Duodenal mucosa (tissue), 2 donors: ENCODE data around the gene SCP2.

Experiments used
- H3K27ac ChIP-seq: one replicate; pipeline ENCODE4 v1.7.0; 2013; ENCODE audit warnings: low read depth, low read length
- H3K27me3 ChIP-seq, 2 donors: one replicate each; pipeline ENCODE4 v1.7.0; 2013; ENCODE audit warnings: low read length in 2 of 2, control low read depth in 1 of 2; ENCODE audit not compliant: insufficient read depth in 2 of 2, control insufficient read depth in 1 of 2
- H3K36me3 ChIP-seq, 2 donors: one replicate each; pipeline ENCODE4 v1.7.0; 2013; ENCODE audit warnings: low read length in 2 of 2, control low read depth in 1 of 2; ENCODE audit not compliant: insufficient read depth in 2 of 2, control insufficient read depth in 1 of 2
- H3K4me1 ChIP-seq, 2 donors: one replicate each; pipeline ENCODE4 v1.7.0; 2013; ENCODE audit warnings: low read length in 2 of 2, control low read depth in 1 of 2; ENCODE audit not compliant: insufficient read depth in 2 of 2, control insufficient read depth in 1 of 2
- H3K4me3 ChIP-seq, 2 donors: one replicate each; pipeline ENCODE4 v1.7.0; 2013; ENCODE audit warnings: low read length in 2 of 2, low read depth in 1 of 2
- H3K9ac ChIP-seq, 2 donors: one replicate each; pipeline ENCODE4 v1.7.0; 2013; ENCODE audit warnings: low read length in 2 of 2, low read depth in 1 of 2
- H3K9me3 ChIP-seq, 2 donors: one replicate each; pipeline ENCODE4 v1.7.0; 2013; ENCODE audit warnings: low read length in 2 of 2, control low read depth in 1 of 2; ENCODE audit not compliant: control insufficient read depth in 1 of 2

The SCP2 gene

DNA sequence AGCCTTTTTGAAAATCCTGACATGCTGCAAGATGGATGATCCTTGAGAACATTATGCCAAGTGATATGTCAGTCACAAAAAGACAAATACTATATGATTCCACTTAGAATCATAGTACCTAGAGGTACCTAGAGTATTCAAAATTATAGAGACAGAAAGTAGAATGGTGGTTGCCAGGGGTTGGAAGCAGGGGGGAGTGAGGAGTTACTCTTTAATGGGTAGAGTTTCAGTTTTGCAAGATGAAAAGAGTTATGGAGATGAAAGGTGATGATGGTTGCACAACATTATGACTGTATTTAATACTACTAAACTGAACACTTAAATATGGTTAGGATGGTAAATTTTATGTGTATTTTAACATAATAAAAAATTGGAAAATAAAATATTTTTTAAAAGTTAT, 97.0 kb downstream of the SCP2 start:
- no peak overlapping the region for H3K27ac ChIP-seq
- no peaks in the 10 kb centered on the region for H3K9me3 ChIP-seq

GRCh38 chr1:53025034-53025768, 98.1 kb downstream of the SCP2 start:
- Histone ChIP-seq H3K4me1 (peaks cover 0 to 9% of the 10 kb centered on the region in 2 donors), H3K9ac (no peak overlapping the region), H3K36me3 (peaks cover 0 to 21% of the 10 kb centered on the region in 2 donors), H3K27me3 (no peaks in the 10 kb centered on the region), H3K9me3 (no peaks in the 10 kb centered on the region), H3K27ac (no peak overlapping the region), H3K4me3 (no peak overlapping the region)

More for the DNA sequence above, 97.0 kb downstream of the SCP2 start:
- no peak overlapping the region for H3K9ac ChIP-seq
- H3K4me1 ChIP-seq = peaks cover 0 to 9% of the 10 kb centered on the region in 2 donors
- no peaks in the 10 kb centered on the region for H3K27me3 ChIP-seq
- H3K36me3 ChIP-seq = peaks cover 0 to 12% of the 10 kb centered on the region in 2 donors
- no peak overlapping the region for H3K4me3 ChIP-seq

DNA sequence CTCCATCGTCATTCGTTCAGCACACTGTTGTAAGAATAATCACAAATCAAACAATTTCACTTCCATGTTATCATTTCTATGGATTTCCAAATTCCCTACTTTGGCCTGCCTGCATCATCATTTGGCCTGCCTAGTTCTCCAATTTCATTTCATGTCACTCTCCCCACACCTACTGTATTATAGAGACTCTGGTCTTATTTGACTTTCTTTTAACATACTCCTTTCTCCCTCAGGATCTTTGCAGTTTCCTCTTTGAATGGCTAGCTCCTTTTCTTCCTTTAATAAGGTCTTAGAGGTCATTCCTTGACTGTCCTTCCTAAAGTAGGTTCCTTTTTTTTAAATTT, 98.7 kb downstream of the SCP2 start:
- H3K4me3 ChIP-seq = no peak overlapping the region

DNA sequence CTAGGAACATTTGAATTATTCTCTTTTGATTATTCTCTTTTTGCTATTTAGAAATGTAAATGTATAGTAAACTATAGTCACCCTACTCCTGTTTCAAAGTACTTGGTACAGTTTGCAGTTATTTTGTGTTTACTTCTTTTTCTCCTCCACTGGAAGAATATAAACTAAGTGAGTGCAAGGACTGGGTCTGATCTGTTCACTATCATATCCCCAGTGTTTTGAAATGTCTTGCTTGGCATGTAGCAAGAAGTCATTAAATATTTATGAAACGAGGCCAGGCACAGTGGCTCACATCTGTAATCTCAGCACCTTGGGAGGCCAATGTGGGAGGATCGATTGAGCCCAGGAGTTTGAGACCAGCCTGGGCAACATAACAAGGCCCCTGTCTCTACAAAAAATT, 99.2 kb downstream of the SCP2 start:
- no peak overlapping the region for H3K27ac ChIP-seq
- no peaks in the 10 kb centered on the region for H3K27me3 ChIP-seq

More for the DNA sequence above, 98.7 kb downstream of the SCP2 start:
- Histone ChIP-seq H3K27ac (no peak overlapping the region), H3K9me3 (no peaks in the 10 kb centered on the region), H3K27me3 (no peaks in the 10 kb centered on the region), H3K4me1 (peaks cover 0 to 9% of the 10 kb centered on the region in 2 donors), H3K36me3 (peaks cover 0 to 23% of the 10 kb centered on the region in 2 donors), H3K9ac (no peak overlapping the region)

GRCh38 chr1:53031732-53032131, 104.7 kb downstream of the SCP2 start:
- Histone ChIP-seq H3K4me3 (no peak overlapping the region), H3K4me1 (no peaks in the 10 kb centered on the region), H3K9ac (no peak overlapping the region), H3K27me3 (no peaks in the 10 kb centered on the region), H3K27ac (no peak overlapping the region), H3K36me3 (peaks cover 6 to 28% of the 10 kb centered on the region in 2 donors), H3K9me3 (no peaks in the 10 kb centered on the region)

More for the DNA sequence above, 99.2 kb downstream of the SCP2 start:
- Histone ChIP-seq H3K9me3 (no peaks in the 10 kb centered on the region), H3K4me1 (peaks cover 0 to 9% of the 10 kb centered on the region in 2 donors), H3K9ac (no peak overlapping the region), H3K4me3 (no peak overlapping the region), H3K36me3 (peaks cover 0 to 23% of the 10 kb centered on the region in 2 donors)

- no peaks in the 10 kb centered on the region for H3K4me1 ChIP-seq
- no peaks in the 10 kb centered on the region for H3K9me3 ChIP-seq
- H3K9ac ChIP-seq = no peak overlapping the region
- H3K27ac ChIP-seq = no peak overlapping the region
- peaks cover 27 to 34% of the 10 kb centered on the region in 2 donors for H3K36me3 ChIP-seq
- no peak overlapping the region for H3K4me3 ChIP-seq
- no peaks in the 10 kb centered on the region for H3K27me3 ChIP-seq
Observed at GRCh38 chr1:53037159-53037558, 110.1 kb downstream of the SCP2 start.

DNA sequence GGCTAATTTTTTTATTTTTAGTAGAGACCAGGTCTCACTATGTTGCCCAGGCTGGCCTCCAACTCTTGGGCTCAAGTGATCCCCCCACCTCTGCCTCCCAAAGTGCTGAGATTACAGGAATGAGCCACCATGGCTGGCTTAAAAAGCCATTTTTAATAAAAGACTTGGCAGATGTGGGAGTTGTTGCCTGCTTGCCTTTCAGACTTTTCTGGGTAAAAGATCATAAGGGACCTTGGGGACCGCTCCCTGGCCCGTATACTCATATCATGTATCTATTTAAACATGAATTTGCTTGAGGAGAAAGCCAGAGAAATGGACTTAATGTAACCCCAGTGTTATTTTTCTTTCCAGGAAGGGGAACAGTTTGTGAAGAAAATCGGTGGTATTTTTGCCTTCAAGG, 111.5 kb downstream of the SCP2 start:
- Histone ChIP-seq H3K9ac (no peak overlapping the region), H3K4me3 (no peak overlapping the region), H3K9me3 (no peaks in the 10 kb centered on the region), H3K36me3 (peaks cover 22 to 35% of the 10 kb centered on the region in 2 donors), H3K27me3 (no peaks in the 10 kb centered on the region), H3K4me1 (no peaks in the 10 kb centered on the region), H3K27ac (no peak overlapping the region)

GRCh38 chr1:53043271-53043670, 116.2 kb downstream of the SCP2 start:
- no peaks in the 10 kb centered on the region for H3K9me3 ChIP-seq
- peaks cover 4 to 16% of the 10 kb centered on the region in 2 donors for H3K4me1 ChIP-seq
- H3K36me3 ChIP-seq = peaks cover 29 to 46% of the 10 kb centered on the region in 2 donors
- H3K27me3 ChIP-seq = no peaks in the 10 kb centered on the region
- no peak overlapping the region for H3K27ac ChIP-seq
- no peak overlapping the region for H3K9ac ChIP-seq
- no peak overlapping the region for H3K4me3 ChIP-seq

- peaks cover 4 to 18% of the 10 kb centered on the region in 2 donors for H3K4me1 ChIP-seq
- H3K9ac ChIP-seq = no peak overlapping the region
- no peaks in the 10 kb centered on the region for H3K9me3 ChIP-seq
- no peak overlapping the region for H3K4me3 ChIP-seq
- H3K36me3 ChIP-seq = peaks cover 22 to 45% of the 10 kb centered on the region in 2 donors
- no peak overlapping the region for H3K27ac ChIP-seq
- no peaks in the 10 kb centered on the region for H3K27me3 ChIP-seq
Observed at GRCh38 chr1:53044926-53045325, 117.8 kb downstream of the SCP2 start.

DNA sequence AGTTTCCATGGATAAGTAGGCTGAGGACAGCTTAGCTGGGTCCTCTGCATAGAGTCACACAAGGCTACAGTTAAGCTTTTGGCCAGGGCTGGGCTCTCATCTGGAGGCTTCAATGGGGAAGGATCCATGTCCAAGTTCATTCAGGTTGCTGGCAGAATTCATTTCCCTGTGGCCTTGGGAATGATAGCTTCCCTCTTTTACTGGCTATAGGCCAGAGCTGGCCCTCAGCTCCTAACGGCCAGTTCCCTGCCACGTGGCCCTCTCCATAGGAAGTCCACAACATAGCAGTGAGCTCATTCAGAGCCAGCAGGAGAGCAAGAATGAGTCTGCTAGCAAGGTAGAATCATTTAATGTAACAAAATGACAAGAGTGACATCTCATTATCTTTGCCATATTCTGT, 119.9 kb downstream of the SCP2 start:
- H3K27me3 ChIP-seq = no peaks in the 10 kb centered on the region
- H3K4me1 ChIP-seq = peaks cover 4 to 18% of the 10 kb centered on the region in 2 donors
- no peak overlapping the region for H3K4me3 ChIP-seq
- H3K9me3 ChIP-seq = no peaks in the 10 kb centered on the region
- H3K9ac ChIP-seq = no peak overlapping the region
- peaks cover 21 to 50% of the 10 kb centered on the region in 2 donors for H3K36me3 ChIP-seq
- no peak overlapping the region for H3K27ac ChIP-seq
